Measurements from ENCODE around the gene CTPS1. TPM values are rescaled to one million over a fixed set of nuclear protein-coding genes. Genes with fewer than 3 reads are reported as not detected.

CTPS1 gene
- polyA plus RNA-seq, 1 donor (not counting 4 experiments of a cell fraction or from before 2014, with no cell fraction given) = 43.3 TPM

- H3K36me3 ChIP-seq (ENCODE audit: control insufficient read depth in 2 of 2, extremely low read depth in 1 of 2, insufficient read depth in 2 of 2, low read length in 2 of 2) = peaks cover 24 to 52% of the 10 kb centered on the region in 2 experiments
- H3K4me1 ChIP-seq (ENCODE audit: control insufficient read depth, extremely low read depth, insufficient read depth, low read length) = peaks cover 38% of the 10 kb centered on the region
- no peak overlapping the region for H3K4me2 ChIP-seq (ENCODE audit: control insufficient read depth, extremely low read depth, insufficient read depth, low read depth, low read length)
- peaks cover 16% of the 10 kb centered on the region for H4K20me1 ChIP-seq (ENCODE audit: control insufficient read depth, extremely low read depth, insufficient read depth, low read length)
- FAIRE-seq = no peak
- no peak for DNase-seq (ENCODE audit: low read depth, low spot score)
- no peaks in the 10 kb centered on the region for H3K9me1 ChIP-seq (ENCODE audit: control insufficient read depth, extremely low read depth, insufficient read depth, low read length)
- H3K27me3 ChIP-seq (ENCODE audit: control insufficient read depth, extremely low read depth, insufficient read depth, low read length) = no peaks in the 10 kb centered on the region
- dilution Hi-C loops (cut with MboI; ENCODE audit: extremely low pct_ligation_motif_present, low sequenced_read_pairs) = no loop called here
- H3K9me3 ChIP-seq (ENCODE audit: control insufficient read depth, low read depth, low read length) = no peaks in the 10 kb centered on the region
- H3K9ac ChIP-seq (ENCODE audit: control insufficient read depth, extremely low read depth, insufficient read depth, low read length) = no peak overlapping the region
- no peak overlapping the region for H3K27ac ChIP-seq (ENCODE audit: control insufficient read depth, insufficient read depth, low read length)
- no peak for TF ChIP-seq CTCF (optimal IDR thresholded peaks at IDR 0.05 in 1 of 3, IDR thresholded peaks at IDR 0.05 in 1 of 3, conservative IDR thresholded peaks at IDR 0.05 in 1 of 3; ENCODE audit: extremely low read depth in 1 of 3, insufficient read depth in 2 of 3, low read length in 3 of 3)
- no peak for TF ChIP-seq EZH2 (IDR thresholded peaks at IDR 0.05; ENCODE audit: low read length)
- H3K4me3 ChIP-seq (ENCODE audit: control insufficient read depth in 2 of 3, extremely low read depth in 1 of 3, insufficient read depth in 2 of 3, low read depth in 1 of 3, low read length in 3 of 3) = no peak overlapping the region
- H3K79me2 ChIP-seq (ENCODE audit: control insufficient read depth, insufficient read depth, low read length) = peaks cover 75% of the 10 kb centered on the region
- no peak overlapping the region for H2AFZ ChIP-seq (ENCODE audit: control insufficient read depth, low read length)
Measured at GRCh38 chr1:40982721-40983120, 3.2 kb downstream of the CTPS1 start.

- peaks cover 28 to 57% of the 10 kb centered on the region in 2 experiments for H3K36me3 ChIP-seq (ENCODE audit: control insufficient read depth in 2 of 2, extremely low read depth in 1 of 2, insufficient read depth in 2 of 2, low read length in 2 of 2)
- no peaks in the 10 kb centered on the region for H3K9me3 ChIP-seq (ENCODE audit: control insufficient read depth, low read depth, low read length)
- peaks cover 78% of the 10 kb centered on the region for H3K79me2 ChIP-seq (ENCODE audit: control insufficient read depth, insufficient read depth, low read length)
- FAIRE-seq (no peak), DNase-seq (ENCODE audit: low read depth, low spot score) (no peak)
- no peaks in the 10 kb centered on the region for H3K9me1 ChIP-seq (ENCODE audit: control insufficient read depth, extremely low read depth, insufficient read depth, low read length)
- no peak for TF ChIP-seq EZH2 (IDR thresholded peaks at IDR 0.05; ENCODE audit: low read length)
- no peak for TF ChIP-seq CTCF (optimal IDR thresholded peaks at IDR 0.05 in 1 of 3, IDR thresholded peaks at IDR 0.05 in 1 of 3, conservative IDR thresholded peaks at IDR 0.05 in 1 of 3; ENCODE audit: extremely low read depth in 1 of 3, insufficient read depth in 2 of 3, low read length in 3 of 3)
- dilution Hi-C loops (cut with MboI; ENCODE audit: extremely low pct_ligation_motif_present, low sequenced_read_pairs) = no loop called here
- H3K4me3 ChIP-seq (ENCODE audit: control insufficient read depth in 2 of 3, extremely low read depth in 1 of 3, insufficient read depth in 2 of 3, low read depth in 1 of 3, low read length in 3 of 3) = no peak overlapping the region
- peaks cover 38% of the 10 kb centered on the region for H3K4me1 ChIP-seq (ENCODE audit: control insufficient read depth, extremely low read depth, insufficient read depth, low read length)
- no peak overlapping the region for H3K9ac ChIP-seq (ENCODE audit: control insufficient read depth, extremely low read depth, insufficient read depth, low read length)
- no peak overlapping the region for H3K27ac ChIP-seq (ENCODE audit: control insufficient read depth, insufficient read depth, low read length)
- H2AFZ ChIP-seq (ENCODE audit: control insufficient read depth, low read length) = no peak overlapping the region
- H3K27me3 ChIP-seq (ENCODE audit: control insufficient read depth, extremely low read depth, insufficient read depth, low read length) = no peaks in the 10 kb centered on the region
- peaks cover 16% of the 10 kb centered on the region for H4K20me1 ChIP-seq (ENCODE audit: control insufficient read depth, extremely low read depth, insufficient read depth, low read length)
- H3K4me2 ChIP-seq (ENCODE audit: control insufficient read depth, extremely low read depth, insufficient read depth, low read depth, low read length) = peak overlapping the region; percentile 23
Measured at GRCh38 chr1:40983286-40983685, 3.8 kb downstream of the CTPS1 start.

All from keratinocyte (primary cell).